Thyroid gland (tissue), 4 donors: Measurements from ENCODE around the gene SAYSD1. TPM values are rescaled to one million over a fixed set of nuclear protein-coding genes. Genes with fewer than 3 reads are reported as not detected.

Experiments
- DNase-seq, 2 donors: peaks; one replicate each; pipeline ENCODE4 v3.0.0-alpha.2; 2019
- H3K27ac ChIP-seq, 3 donors: fragments of 200-600 bp; sonication (generic); 1 replicate in 2 of 3; 2 replicates in 1 of 3; pipeline ENCODE4 v1.5.1; 2016 to 2019; ENCODE audit warnings: mild to moderate bottlenecking in 1 of 3, moderate library complexity in 1 of 3
- H3K27me3 ChIP-seq: fragments of 200-600 bp; sonication (generic); one replicate; pipeline ENCODE4 v1.5.1; 2019
- H3K36me3 ChIP-seq, 2 donors: fragments of 200-600 bp; sonication (generic); one replicate each; pipeline ENCODE4 v1.5.1; 2016 to 2019
- H3K4me1 ChIP-seq, 2 donors: fragments of 200-600 bp; sonication (generic); one replicate each; pipeline ENCODE4 v1.5.1; 2017 to 2019
- H3K4me3 ChIP-seq, 3 donors: fragments of 200-600 bp; sonication (generic); replicated peaks in 1 of 3; 1 replicate in 2 of 3; 2 replicates in 1 of 3; pipeline ENCODE4 v1.5.1; 2016; ENCODE audit warnings: mild to moderate bottlenecking in 1 of 3
- H3K9me3 ChIP-seq: fragments of 200-600 bp; sonication (generic); one replicate; pipeline ENCODE4 v1.5.1; 2017
- POLR2A ChIP-seq, 2 donors: fragments of 450-650 bp; IDR thresholded peaks; one replicate each; pipeline ENCODE4 v1.6.1; 2017; ENCODE audit warnings: antibody characterized with exemption in 2 of 2, mild to moderate bottlenecking in 2 of 2, moderate library complexity in 1 of 2
- WGBS, 2 donors: methylation state at CpG; one replicate each; pipeline ENCODE4 v1.1.5; 2017; 5-methylcytosine and 5-hydroxymethylcytosine counted together
- intact Hi-C: fragments of 100-400 bp; cut with DNase I; formaldehyde crosslinking; loops from one replicate; pipeline ENCODE4 v1.15.1; 2023
- total RNA-seq, 4 donors: library from RNA; depleted of rRNA; stranded (reverse); fragments of >200 nt; gene quantifications; one replicate each; pipeline ENCODE4 v1.2.3, GENCODE V29; 2016
- TF ChIP-seq, protein P1 (sequence below), 6 experiments: fragments of 200-600 bp in 3 of 6; fragments of 450-650 bp in 3 of 6; sonication (generic) in 3 of 6; IDR thresholded peaks; one replicate each; pipeline ENCODE4 v1.5.1; 2016 to 2019; ENCODE audit warnings: antibody characterized with exemption in 6 of 6, mild to moderate bottlenecking in 2 of 6, inconsistent platforms in 1 of 6, moderate library complexity in 1 of 6

Gene SAYSD1
- total RNA-seq, 4 donors from 2014 or later, result 22.7 to 36.5 (median 29.2) TPM

DNA sequence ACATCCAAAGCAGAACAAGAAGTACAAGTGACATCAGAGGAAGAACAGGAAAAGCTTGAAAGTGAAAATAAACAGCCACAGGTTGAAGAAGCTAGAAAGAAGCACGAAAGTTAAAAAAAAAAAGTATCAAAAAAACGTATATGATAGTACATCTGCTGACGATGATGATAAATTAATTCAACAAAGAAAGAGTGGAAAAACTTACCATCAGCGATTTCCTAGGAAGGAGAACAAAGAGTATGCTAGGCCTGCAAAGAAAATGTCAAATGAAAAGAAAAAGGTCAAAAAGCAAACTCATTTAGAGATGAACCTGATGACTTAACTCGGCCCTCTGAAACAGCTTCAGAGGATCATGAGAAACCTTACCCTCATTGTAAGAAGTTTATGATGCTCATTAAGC lies 3.7 kb downstream of the SAYSD1 start:
- H3K27ac ChIP-seq, result no peak overlapping the region
- 81 to 89% methylated on average over 5 of the region's 5 CpGs for WGBS, 2 donors
- no peaks in the 10 kb centered on the region for H3K27me3 ChIP-seq
- TF ChIP-seq POLR2A (IDR thresholded peaks at IDR 0.05), result no peak
- TF ChIP-seq, protein P1, sequence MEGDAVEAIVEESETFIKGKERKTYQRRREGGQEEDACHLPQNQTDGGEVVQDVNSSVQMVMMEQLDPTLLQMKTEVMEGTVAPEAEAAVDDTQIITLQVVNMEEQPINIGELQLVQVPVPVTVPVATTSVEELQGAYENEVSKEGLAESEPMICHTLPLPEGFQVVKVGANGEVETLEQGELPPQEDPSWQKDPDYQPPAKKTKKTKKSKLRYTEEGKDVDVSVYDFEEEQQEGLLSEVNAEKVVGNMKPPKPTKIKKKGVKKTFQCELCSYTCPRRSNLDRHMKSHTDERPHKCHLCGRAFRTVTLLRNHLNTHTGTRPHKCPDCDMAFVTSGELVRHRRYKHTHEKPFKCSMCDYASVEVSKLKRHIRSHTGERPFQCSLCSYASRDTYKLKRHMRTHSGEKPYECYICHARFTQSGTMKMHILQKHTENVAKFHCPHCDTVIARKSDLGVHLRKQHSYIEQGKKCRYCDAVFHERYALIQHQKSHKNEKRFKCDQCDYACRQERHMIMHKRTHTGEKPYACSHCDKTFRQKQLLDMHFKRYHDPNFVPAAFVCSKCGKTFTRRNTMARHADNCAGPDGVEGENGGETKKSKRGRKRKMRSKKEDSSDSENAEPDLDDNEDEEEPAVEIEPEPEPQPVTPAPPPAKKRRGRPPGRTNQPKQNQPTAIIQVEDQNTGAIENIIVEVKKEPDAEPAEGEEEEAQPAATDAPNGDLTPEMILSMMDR (IDR thresholded peaks at IDR 0.05), result no peak
- intact Hi-C loops, result no loop called here
- H3K9me3 ChIP-seq, result no peaks in the 10 kb centered on the region
- H3K4me3 ChIP-seq, result no peak overlapping the region
- H3K36me3 ChIP-seq, result peaks cover 0 to 5% of the 10 kb centered on the region in 2 donors
- no peak for DNase-seq
- H3K4me1 ChIP-seq, result peaks cover 14 to 17% of the 10 kb centered on the region in 2 donors

DNA sequence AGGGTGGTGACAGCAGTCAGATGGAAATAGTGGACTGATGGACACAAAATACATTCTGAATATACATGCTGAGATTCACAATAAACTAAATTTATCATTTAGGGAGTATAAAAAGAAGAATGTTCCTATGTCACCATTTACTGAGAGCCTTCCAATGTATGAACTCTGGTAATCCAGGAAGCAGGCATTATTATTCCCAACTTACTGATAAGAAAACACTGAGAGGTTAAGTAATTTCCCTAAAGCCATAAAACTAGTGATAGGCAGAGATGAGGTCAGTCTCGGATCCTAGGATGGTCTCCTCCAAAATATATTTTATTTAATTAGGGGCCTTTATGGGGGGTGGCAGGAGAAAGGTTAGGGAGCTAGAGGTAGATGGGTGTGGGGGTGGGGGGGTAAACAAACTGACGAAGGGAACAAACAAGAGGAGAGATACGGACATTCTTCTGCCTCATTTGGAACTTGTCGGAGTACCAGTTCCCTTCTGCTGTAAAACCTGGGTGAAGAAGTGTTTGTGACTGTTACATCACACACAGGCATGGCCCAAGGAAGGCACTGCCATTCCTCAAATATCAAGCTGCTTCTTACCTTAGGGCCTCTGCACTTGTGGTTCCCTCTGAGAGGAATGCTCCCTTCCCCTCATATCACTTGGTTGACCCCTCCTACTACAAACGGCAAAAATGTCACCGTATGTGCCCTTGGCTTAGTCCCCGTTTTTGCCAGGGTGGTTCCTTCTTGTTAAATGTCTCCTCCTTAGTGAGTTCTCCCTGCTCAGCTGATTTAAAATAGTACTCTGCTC lies 6.7 kb downstream of the SAYSD1 start:
- TF ChIP-seq POLR2A (IDR thresholded peaks at IDR 0.05), result no peak
- TF ChIP-seq, protein P1 (IDR thresholded peaks at IDR 0.05), result no peak
- H3K27me3 ChIP-seq, result no peaks in the 10 kb centered on the region
- WGBS, 2 donors, result 89 to 93% methylated on average over 7 of the region's 7 CpGs
- intact Hi-C loops, result no loop called here
- no peaks in the 10 kb centered on the region for H3K9me3 ChIP-seq
- H3K27ac ChIP-seq, result no peak overlapping the region
- H3K4me1 ChIP-seq, result peaks cover 0 to 7% of the 10 kb centered on the region in 2 donors
- DNase-seq, result no peak
- no peak overlapping the region for H3K4me3 ChIP-seq
- peaks cover 0 to 14% of the 10 kb centered on the region in 2 donors for H3K36me3 ChIP-seq

DNA sequence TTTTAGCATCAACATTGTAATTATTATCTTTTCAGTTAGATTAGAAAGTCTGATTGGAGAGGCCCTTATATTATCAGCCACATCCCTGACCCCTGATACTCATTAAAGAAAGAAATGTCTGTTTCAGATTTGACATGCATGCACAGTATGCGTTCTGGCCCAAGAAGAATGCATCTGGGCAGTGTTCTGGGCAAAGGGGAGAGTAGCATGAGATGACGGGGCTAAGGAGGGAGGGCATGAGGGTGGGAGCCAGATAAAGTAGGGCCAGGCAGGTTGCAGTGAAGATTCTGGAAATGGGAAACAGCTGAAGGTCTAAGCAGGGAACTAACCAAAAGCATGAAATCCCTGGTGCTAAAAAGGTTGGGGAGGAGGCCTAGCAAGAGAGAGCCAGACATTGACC lies 7.3 kb downstream of the SAYSD1 start:
- WGBS, 2 donors, result 49 to 63% methylated on average over 2 of the region's 2 CpGs
- Histone ChIP-seq H3K27ac (no peak overlapping the region), H3K4me3 (no peak overlapping the region), H3K9me3 (no peaks in the 10 kb centered on the region), H3K27me3 (no peaks in the 10 kb centered on the region), H3K4me1 (peaks cover 0 to 7% of the 10 kb centered on the region in 2 donors), H3K36me3 (peaks cover 0 to 14% of the 10 kb centered on the region in 2 donors)
- no peak for DNase-seq
- TF ChIP-seq, protein P1 (IDR thresholded peaks at IDR 0.05), result no peak
- TF ChIP-seq POLR2A (IDR thresholded peaks at IDR 0.05), result no peak
- intact Hi-C loops, result no loop called here

DNA sequence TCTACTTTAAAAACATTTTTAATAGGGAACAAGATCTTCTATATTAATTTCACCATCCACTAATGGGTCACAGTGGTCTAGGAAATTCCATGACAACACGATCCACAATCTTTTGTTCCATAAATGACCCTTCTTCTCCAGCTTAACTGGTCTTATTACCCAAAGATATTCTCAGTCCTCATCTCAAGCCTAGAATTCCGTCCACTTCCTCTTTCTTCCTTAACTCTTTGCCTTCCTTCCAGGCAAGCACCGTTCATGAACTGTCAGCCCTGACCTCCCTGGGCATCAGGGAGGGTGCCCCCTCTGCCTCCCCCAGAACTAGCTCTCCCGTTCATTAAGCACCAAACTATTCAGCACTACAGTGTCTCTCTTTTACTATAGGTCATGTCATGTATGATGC lies 8.0 kb downstream of the SAYSD1 start:
- intact Hi-C loops, result no loop called here
- TF ChIP-seq POLR2A (IDR thresholded peaks at IDR 0.05), result no peak
- TF ChIP-seq, protein P1 (IDR thresholded peaks at IDR 0.05), result no peak
- H3K36me3 ChIP-seq, result peaks cover 0 to 14% of the 10 kb centered on the region in 2 donors

DNA sequence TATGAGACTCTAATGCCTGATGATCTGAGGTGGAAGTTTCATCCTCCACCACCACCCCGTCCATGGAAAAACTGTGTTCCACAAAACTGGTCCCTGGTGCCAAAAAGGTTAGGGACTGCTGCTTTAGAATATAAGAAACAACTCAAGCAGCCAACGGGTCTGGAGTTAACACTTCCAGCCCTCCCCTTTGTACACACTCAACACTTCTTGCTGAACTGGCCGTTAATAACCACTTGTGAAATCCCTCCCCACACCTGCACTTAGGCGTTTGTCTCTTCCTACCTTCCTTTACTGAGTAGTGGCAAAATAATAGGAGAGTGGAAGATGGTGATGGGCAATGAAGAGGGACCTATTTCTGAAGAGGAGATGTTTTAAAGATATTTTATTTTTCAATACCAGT lies 10.5 kb downstream of the SAYSD1 start:
- intact Hi-C loops, result no loop called here
- Histone ChIP-seq H3K9me3 (no peaks in the 10 kb centered on the region), H3K27me3 (no peaks in the 10 kb centered on the region), H3K4me3 (no peak overlapping the region), H3K27ac (no peak overlapping the region), H3K36me3 (peaks cover 0 to 14% of the 10 kb centered on the region in 2 donors), H3K4me1 (no peaks in the 10 kb centered on the region)
- 57 to 68% methylated on average over 4 of the region's 4 CpGs for WGBS, 2 donors
- no peak for DNase-seq
- TF ChIP-seq, protein P1 (IDR thresholded peaks at IDR 0.05), result no peak
- TF ChIP-seq POLR2A (IDR thresholded peaks at IDR 0.05), result no peak

More for the DNA sequence above, 8.0 kb downstream of the SAYSD1 start:
- H3K9me3 ChIP-seq, result no peaks in the 10 kb centered on the region
- 85 to 88% methylated on average over 4 of the region's 4 CpGs for WGBS, 2 donors
- peaks cover 0 to 2% of the 10 kb centered on the region in 2 donors for H3K4me1 ChIP-seq
- H3K27me3 ChIP-seq, result no peaks in the 10 kb centered on the region
- no peak for DNase-seq
- H3K27ac ChIP-seq, result no peak overlapping the region
- H3K4me3 ChIP-seq, result no peak overlapping the region
